NCI-H146 treated with DMSO at 0.1 percent for 48 hours (cell line): ENCODE measurements around the gene DGKI.

Source experiments
- DNase-seq: peaks from one replicate; lab custom pipeline; 2025; ENCODE audit not compliant: unreplicated experiment; lab: John Stamatoyannopoulos, UW

The DGKI gene

DNA sequence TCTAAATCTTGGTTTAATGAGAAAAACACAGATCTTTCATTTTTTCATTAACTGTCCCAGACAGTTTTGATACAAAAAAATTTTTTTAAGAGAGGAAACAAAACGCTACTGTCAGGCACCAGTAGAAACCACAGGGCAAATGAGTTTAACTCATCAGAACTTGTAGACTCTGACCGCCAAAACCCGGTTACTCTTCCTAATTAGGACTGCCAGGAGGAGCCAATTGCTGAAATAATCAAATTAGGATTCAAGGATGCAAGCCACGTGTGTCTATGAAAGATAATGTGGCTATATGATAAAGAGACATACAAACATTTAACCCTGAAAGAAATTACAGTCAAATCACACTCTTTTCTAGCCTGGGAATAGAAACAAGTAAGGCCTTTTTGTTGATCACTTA, 154.4 kb downstream of the DGKI start:
- no peak for DNase-seq

DNA sequence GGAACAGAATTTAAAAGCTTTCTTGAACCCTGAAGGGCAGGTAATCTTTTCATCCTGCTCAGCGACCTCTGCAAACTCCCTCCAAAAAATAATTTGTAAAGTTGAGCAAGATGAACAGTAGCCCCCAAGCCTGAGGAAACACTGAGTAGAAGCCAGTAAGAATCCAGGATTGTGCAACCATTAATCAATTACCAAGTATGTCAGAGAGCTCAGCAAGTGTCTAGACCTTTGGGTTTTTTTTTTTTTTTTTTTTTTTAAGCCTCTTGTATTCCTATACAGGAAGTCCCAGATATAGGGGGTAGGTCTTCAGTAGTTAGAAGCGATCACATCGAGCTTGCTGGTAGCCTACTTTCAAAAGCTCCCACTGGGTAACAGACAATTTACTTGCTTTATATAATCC, 155.2 kb downstream of the DGKI start:
- no peak for DNase-seq

- no peak for DNase-seq
Measured at GRCh38 chr7:137690635-137691034, 156.1 kb downstream of the DGKI start.

- DNase-seq: no peak
Measured at GRCh38 chr7:137689761-137690160, 157.0 kb downstream of the DGKI start.

GRCh38 chr7:137687556-137688265, 159.1 kb downstream of the DGKI start:
- DNase-seq: no peak

DNA sequence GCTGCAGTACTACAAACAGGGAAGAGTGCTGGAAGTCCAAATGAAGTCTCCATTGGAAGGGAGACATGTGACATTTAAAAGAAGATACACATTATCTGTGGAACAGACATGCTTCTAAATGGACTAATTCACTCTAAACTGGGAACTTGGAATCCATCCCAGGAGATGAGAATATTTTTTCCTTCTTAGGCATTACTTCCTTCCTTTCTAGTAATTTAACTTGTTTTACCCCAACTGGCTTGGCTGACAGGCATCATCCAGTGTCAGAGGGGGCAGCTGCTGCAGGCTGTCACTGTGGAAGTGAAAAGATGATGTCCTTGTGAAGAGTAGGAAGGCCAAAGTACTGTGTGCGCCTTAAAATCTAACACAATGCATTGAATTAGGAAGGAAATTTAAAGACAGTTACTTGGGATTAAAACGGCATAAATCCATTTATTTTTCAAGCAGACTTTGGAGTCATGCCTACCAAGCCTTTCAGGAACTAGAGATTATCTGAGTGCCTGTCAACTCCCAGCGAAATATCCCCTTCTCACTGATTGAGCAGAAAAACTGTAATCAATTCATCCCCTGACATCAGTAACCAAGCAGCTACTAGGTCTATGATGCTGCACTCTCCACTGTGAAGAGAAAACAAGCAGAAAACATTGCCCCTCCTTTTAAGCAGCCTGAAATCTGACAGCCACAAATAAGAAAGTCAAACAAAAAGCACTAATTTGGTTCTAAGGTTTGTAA, 161.2 kb downstream of the DGKI start:
- DNase-seq: no peak

- DNase-seq: no peak
Measured at GRCh38 chr7:137684776-137685175, 162.0 kb downstream of the DGKI start.

GRCh38 chr7:137684316-137684715, 162.5 kb downstream of the DGKI start:
- no peak for DNase-seq

DNA sequence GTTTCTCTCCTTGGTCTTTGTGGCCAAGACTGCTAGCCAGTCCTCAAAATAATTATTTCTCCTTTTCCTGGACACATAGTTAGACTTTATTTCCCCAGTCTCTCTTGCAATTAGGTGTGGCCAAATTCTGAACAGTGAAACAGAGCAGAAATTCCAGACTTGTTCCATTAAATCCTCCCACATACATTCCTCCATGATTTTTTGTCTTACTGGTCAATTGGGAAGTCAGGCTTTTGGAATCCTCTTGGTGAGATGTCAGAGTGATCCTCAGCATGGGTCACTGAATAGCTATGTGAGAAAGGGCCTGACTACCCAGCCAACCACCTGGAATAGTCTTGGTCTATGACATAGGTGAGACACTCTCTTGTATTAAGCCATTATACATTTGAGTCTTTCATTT, 164.2 kb downstream of the DGKI start:
- DNase-seq: no peak

DNA sequence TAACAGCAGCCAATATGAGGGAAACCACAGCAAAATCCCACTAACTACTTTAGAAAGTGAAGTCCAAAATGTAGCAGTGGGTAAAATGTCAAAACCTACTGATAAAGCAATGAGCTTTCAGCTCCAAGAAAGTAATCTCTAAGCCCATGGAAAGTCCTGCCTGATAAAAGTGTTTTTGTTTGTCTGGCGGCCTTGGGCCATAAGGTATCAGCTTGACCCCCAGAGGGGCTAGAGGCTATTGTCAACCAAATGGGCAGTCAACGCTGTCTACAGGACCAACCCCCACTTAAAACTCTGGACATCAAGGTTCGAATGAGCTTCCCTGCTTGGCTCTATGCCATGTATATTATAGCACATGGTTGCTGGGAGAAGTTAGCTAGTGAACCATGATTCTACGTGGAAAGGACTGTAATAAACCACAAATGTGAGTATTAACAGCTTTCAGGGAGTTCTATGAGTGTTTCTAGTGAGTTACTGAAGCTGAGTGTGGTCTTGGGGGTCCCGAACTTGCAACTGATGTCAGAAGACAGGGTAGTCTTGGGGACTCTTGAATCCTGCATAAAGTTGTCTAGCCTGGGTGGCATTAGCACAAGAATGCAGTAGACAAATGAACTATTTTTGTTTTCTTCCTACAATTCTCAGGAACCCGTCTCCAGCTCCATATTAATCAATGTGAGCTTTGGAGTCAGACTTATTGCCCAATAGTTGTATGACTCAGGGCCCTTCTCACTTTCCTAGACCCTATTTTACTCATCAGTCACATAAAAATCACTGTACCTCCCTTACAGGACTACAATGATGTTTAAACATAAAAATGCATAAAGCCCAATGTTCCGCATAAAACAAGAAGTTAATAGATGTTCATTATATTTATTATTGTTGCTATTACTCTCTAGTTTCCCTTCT, 164.9 kb downstream of the DGKI start:
- DNase-seq: no peak

DNA sequence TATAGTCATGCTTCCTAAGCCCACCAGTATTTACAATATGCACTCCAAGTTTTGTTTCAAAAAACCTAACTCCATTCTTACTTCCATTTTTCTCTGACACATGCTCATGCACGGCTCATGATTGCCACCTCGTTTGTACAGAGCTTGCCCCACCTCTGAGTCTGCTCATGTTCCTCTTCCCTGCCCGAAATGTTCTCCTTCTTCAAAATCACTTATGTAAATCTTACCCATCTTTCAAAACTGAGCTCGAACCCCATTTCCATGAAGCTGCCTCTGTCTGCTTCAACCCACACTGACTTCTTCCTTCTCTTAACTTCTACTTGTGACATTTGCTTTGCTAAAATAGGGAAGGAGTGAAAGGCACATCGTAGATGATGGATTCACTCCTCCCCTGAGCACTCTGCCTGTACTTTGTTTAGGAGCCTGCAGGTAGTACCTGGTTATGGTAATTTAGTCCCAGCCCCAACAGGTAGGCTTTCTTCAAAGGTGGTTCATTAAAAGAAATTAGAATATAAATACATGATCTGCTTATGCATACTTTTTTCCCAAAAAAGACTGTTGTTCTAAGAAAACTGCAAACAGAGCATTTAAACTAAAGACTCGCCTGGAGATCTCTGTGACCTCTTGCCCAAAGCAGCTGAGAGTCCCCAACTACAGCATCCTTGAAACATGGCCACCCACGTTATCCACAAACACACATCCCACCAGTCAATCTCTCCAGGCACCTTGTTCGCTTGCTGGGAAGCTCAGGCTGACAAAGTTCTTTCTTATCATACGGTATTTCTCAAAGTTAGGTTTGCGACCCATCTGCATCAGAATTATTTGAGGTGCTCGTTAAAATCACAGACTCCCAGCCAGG, 172.0 kb downstream of the DGKI start:
- no peak for DNase-seq

GRCh38 chr7:137674048-137674447, 172.7 kb downstream of the DGKI start:
- DNase-seq: no peak

DNA sequence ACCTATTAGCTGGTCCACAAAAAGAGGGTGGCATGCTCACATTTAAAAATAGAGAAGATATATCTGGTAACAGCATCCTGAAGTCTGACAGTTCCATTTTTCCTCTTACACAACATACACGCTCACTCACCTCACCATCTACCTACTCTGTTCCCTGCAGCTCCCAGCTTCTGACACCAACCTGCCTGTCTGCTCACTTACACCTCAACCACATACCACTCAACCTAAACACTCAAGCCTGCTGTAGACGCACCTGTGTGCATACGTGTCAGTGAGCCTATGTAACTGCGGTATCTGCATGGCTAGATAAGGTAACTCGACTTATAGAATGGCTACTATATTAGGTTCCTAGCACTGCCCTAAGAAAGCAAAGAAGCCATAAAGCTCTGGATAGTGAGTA, 174.9 kb downstream of the DGKI start:
- no peak for DNase-seq

- no peak for DNase-seq
Measured at GRCh38 chr7:137670222-137671064, 176.3 kb downstream of the DGKI start.

GRCh38 chr7:137669706-137670105, 177.1 kb downstream of the DGKI start:
- no peak for DNase-seq

GRCh38 chr7:137668404-137668803, 178.4 kb downstream of the DGKI start:
- no peak for DNase-seq

GRCh38 chr7:137667633-137668387, 179.0 kb downstream of the DGKI start:
- DNase-seq: no peak

- DNase-seq: no peak
Measured at GRCh38 chr7:137664846-137665245, 181.9 kb downstream of the DGKI start.

GRCh38 chr7:137661634-137662033, 185.1 kb downstream of the DGKI start:
- DNase-seq: no peak
